Neuronal stem cell (in vitro differentiated cells): ENCODE results near the gene SLC22A14.

Source experiments
- DNase-seq: peaks from one replicate; pipeline ENCODE4 v3.0.0-alpha.2; 2013; ENCODE audit warnings: low spot score
- H2AFZ ChIP-seq: one replicate; pipeline ENCODE4 v1.6.1; 2013; ENCODE audit warnings: mild to moderate bottlenecking, low read length, inconsistent platforms
- H2AK5ac ChIP-seq: 2 replicates; pipeline ENCODE4 v1.6.1; 2013; ENCODE audit warnings: low read depth, mild to moderate bottlenecking, inconsistent platforms, low read length, moderate library complexity, mixed read lengths
- H2BK120ac ChIP-seq: 2 replicates; pipeline ENCODE4 v1.6.1; 2013; ENCODE audit warnings: low read depth, mild to moderate bottlenecking, inconsistent platforms, low read length, moderate library complexity, mixed read lengths
- H2BK12ac ChIP-seq: one replicate; pipeline ENCODE4 v1.6.1; 2013; ENCODE audit warnings: low read length, inconsistent platforms
- H2BK15ac ChIP-seq: 2 replicates; pipeline ENCODE4 v1.6.1; 2013; ENCODE audit warnings: mild to moderate bottlenecking, low read length, inconsistent platforms, mixed read lengths
- H2BK5ac ChIP-seq: one replicate; pipeline ENCODE4 v1.6.1; 2013; ENCODE audit warnings: inconsistent platforms, mild to moderate bottlenecking, low read length, moderate library complexity
- H3K14ac ChIP-seq: one replicate; pipeline ENCODE4 v1.6.1; 2013; ENCODE audit warnings: low read length, inconsistent platforms
- H3K18ac ChIP-seq: 2 replicates; pipeline ENCODE4 v1.6.1; 2013; ENCODE audit warnings: low read length, inconsistent platforms
- H3K23ac ChIP-seq: 2 replicates; pipeline ENCODE4 v1.6.1; 2013; ENCODE audit warnings: low read depth, mild to moderate bottlenecking, mixed read lengths, low read length, inconsistent platforms; ENCODE audit not compliant: poor library complexity
- H3K27ac ChIP-seq: replicated peaks from 3 replicates; pipeline ENCODE4 v1.5.1; 2013; ENCODE audit warnings: low read length, inconsistent platforms
- H3K27me3 ChIP-seq, 3 experiments: 2 replicates each; pipeline ENCODE4 v1.6.1; 2013; ENCODE audit warnings: low read length in 3 of 3, mild to moderate bottlenecking in 2 of 3, inconsistent platforms in 1 of 3, low read depth in 1 of 3, mixed read lengths in 1 of 3, moderate library complexity in 1 of 3; ENCODE audit not compliant: control insufficient read depth in 3 of 3, insufficient read depth in 3 of 3
- H3K36me3 ChIP-seq, 2 donors: replicated peaks in 1 of 2; 2 replicates each; pipeline ENCODE4 v1.6.1; 2013; ENCODE audit warnings: low read length in 2 of 2; ENCODE audit not compliant: control insufficient read depth in 2 of 2, insufficient read depth in 2 of 2
- H3K4ac ChIP-seq: 2 replicates; pipeline ENCODE4 v1.6.1; 2013; ENCODE audit warnings: inconsistent platforms, mild to moderate bottlenecking, low read length, moderate library complexity
- H3K4me1 ChIP-seq, 2 donors: 1 replicate in 1 of 2; 2 replicates in 1 of 2; pipeline ENCODE4 v1.6.1; 2013; ENCODE audit warnings: low read length in 2 of 2, low read depth in 1 of 2; ENCODE audit not compliant: control insufficient read depth in 2 of 2, insufficient read depth in 1 of 2
- H3K4me2 ChIP-seq: one replicate; pipeline ENCODE4 v1.6.1; 2013; ENCODE audit warnings: mild to moderate bottlenecking, low read length, inconsistent platforms; ENCODE audit not compliant: insufficient read depth, poor library complexity, severe bottlenecking
- H3K4me3 ChIP-seq, 2 donors: 2 replicates each; pipeline ENCODE4 v1.5.1; 2013; ENCODE audit warnings: low read length in 2 of 2, mild to moderate bottlenecking in 2 of 2, inconsistent platforms in 1 of 2, moderate library complexity in 1 of 2
- H3K79me1 ChIP-seq: one replicate; pipeline ENCODE4 v1.6.1; 2013; ENCODE audit warnings: low read depth, mild to moderate bottlenecking, inconsistent platforms, low read length, moderate library complexity
- H3K9ac ChIP-seq: one replicate; pipeline ENCODE4 v1.6.1; 2013; ENCODE audit warnings: mild to moderate bottlenecking, low read depth, low read length, inconsistent platforms; ENCODE audit not compliant: poor library complexity
- H3K9me3 ChIP-seq, 2 donors: replicated peaks in 1 of 2; 2 replicates each; pipeline versions ENCODE3 to v1.6.1; 2013; ENCODE audit warnings: low read length in 2 of 2, mild to moderate bottlenecking in 2 of 2, inconsistent platforms in 1 of 2, low read depth in 1 of 2, mixed read lengths in 1 of 2, moderate library complexity in 1 of 2; ENCODE audit not compliant: control insufficient read depth in 2 of 2, insufficient read depth in 1 of 2
- H4K8ac ChIP-seq: one replicate; pipeline ENCODE4 v1.6.1; 2013; ENCODE audit warnings: low read depth, mild to moderate bottlenecking, inconsistent platforms, low read length, moderate library complexity
- H4K91ac ChIP-seq: one replicate; pipeline ENCODE4 v1.6.1; 2013; ENCODE audit warnings: low read length, low read depth, mild to moderate bottlenecking, inconsistent platforms; ENCODE audit not compliant: poor library complexity
- WGBS, 2 donors: extraction: QIAGEN DNeasy Blood & Tissue Kit; methylation state at CpG; one replicate each; pipeline ENCODE4 v1.1.7; 2013; ENCODE audit warnings: missing lambda C conversion rate in 2 of 2, mixed read lengths in 1 of 2; ENCODE audit not compliant: insufficient read length in 2 of 2, insufficient replicate concordance in 1 of 2; ENCODE audit errors: extremely low coverage in 2 of 2; 5-methylcytosine and 5-hydroxymethylcytosine counted together

Gene SLC22A14

GRCh38 chr3:38268087-38268486 is 14.0 kb upstream of the SLC22A14 start:
- peaks cover 7 to 10% of the 10 kb centered on the region in 2 donors for H3K4me1 ChIP-seq
- H3K4me2 ChIP-seq, result no peak overlapping the region
- H2AFZ ChIP-seq, result no peak overlapping the region
- no peaks in the 10 kb centered on the region for H3K79me1 ChIP-seq
- no peak overlapping the region for H3K4ac ChIP-seq
- H3K27me3 ChIP-seq, result no peaks in the 10 kb centered on the region
- H4K8ac ChIP-seq, result no peak overlapping the region
- no peak overlapping the region for H4K91ac ChIP-seq
- no peak overlapping the region for H3K4me3 ChIP-seq
- H2AK5ac ChIP-seq, result no peak overlapping the region
- no peak overlapping the region for H3K14ac ChIP-seq
- peaks cover 0 to 1% of the 10 kb centered on the region in 2 donors for H3K9me3 ChIP-seq
- H3K23ac ChIP-seq, result no peak overlapping the region
- no peak overlapping the region for H3K9ac ChIP-seq
- no peak overlapping the region for H2BK5ac ChIP-seq
- no peaks in the 10 kb centered on the region for H3K36me3 ChIP-seq
- H2BK12ac ChIP-seq, result no peak overlapping the region
- H3K18ac ChIP-seq, result no peak overlapping the region
- no peak overlapping the region for H2BK15ac ChIP-seq
- H2BK120ac ChIP-seq, result no peak overlapping the region
- DNase-seq, result no peak
- no CpG with 5 or more reads among the region's 5 CpGs for WGBS, 2 donors
- no peak overlapping the region for H3K27ac ChIP-seq

- H3K27me3 ChIP-seq, result no peaks in the 10 kb centered on the region
- H3K4me2 ChIP-seq, result no peak overlapping the region
- no CpG with 5 or more reads among the region's 1 CpG for WGBS, 2 donors
- H3K79me1 ChIP-seq, result no peaks in the 10 kb centered on the region
- H4K91ac ChIP-seq, result no peak overlapping the region
- H3K36me3 ChIP-seq, result no peaks in the 10 kb centered on the region
- no peak overlapping the region for H3K4me3 ChIP-seq
- H3K4ac ChIP-seq, result no peak overlapping the region
- H3K9me3 ChIP-seq, result peaks cover 0 to 1% of the 10 kb centered on the region in 2 donors
- no peak overlapping the region for H3K9ac ChIP-seq
- H2BK12ac ChIP-seq, result no peak overlapping the region
- peaks cover 7 to 10% of the 10 kb centered on the region in 2 donors for H3K4me1 ChIP-seq
- no peak overlapping the region for H3K18ac ChIP-seq
- no peak overlapping the region for H3K14ac ChIP-seq
- H2AK5ac ChIP-seq, result no peak overlapping the region
- H2BK15ac ChIP-seq, result no peak overlapping the region
- H4K8ac ChIP-seq, result no peak overlapping the region
- DNase-seq, result no peak
- H2BK5ac ChIP-seq, result no peak overlapping the region
- H2BK120ac ChIP-seq, result no peak overlapping the region
- no peak overlapping the region for H3K27ac ChIP-seq
- H3K23ac ChIP-seq, result no peak overlapping the region
- no peak overlapping the region for H2AFZ ChIP-seq
These were observed 13.6 kb upstream of the SLC22A14 start for GRCh38 chr3:38268522-38268921.

GRCh38 chr3:38270606-38271005 is 11.5 kb upstream of the SLC22A14 start:
- H3K4me1 ChIP-seq, result peaks cover 2 to 3% of the 10 kb centered on the region in 2 donors
- H2BK15ac ChIP-seq, result no peak overlapping the region
- no peak overlapping the region for H2BK12ac ChIP-seq
- H3K36me3 ChIP-seq, result no peaks in the 10 kb centered on the region
- no peak overlapping the region for H4K8ac ChIP-seq
- no peak overlapping the region for H3K14ac ChIP-seq
- no CpG with 5 or more reads among the region's 3 CpGs for WGBS, 2 donors
- no peak overlapping the region for H3K18ac ChIP-seq
- H3K79me1 ChIP-seq, result no peaks in the 10 kb centered on the region
- no peak for DNase-seq
- H3K27ac ChIP-seq, result no peak overlapping the region
- no peak overlapping the region for H3K23ac ChIP-seq
- H2AFZ ChIP-seq, result no peak overlapping the region
- no peak overlapping the region for H2BK5ac ChIP-seq
- H3K9me3 ChIP-seq, result peaks cover 0 to 2% of the 10 kb centered on the region in 2 donors
- H3K4me2 ChIP-seq, result no peak overlapping the region
- H3K27me3 ChIP-seq, result no peaks in the 10 kb centered on the region
- H2AK5ac ChIP-seq, result no peak overlapping the region
- H2BK120ac ChIP-seq, result no peak overlapping the region
- no peak overlapping the region for H3K4me3 ChIP-seq
- no peak overlapping the region for H4K91ac ChIP-seq
- no peak overlapping the region for H3K9ac ChIP-seq
- H3K4ac ChIP-seq, result no peak overlapping the region

- H3K4me2 ChIP-seq, result no peak overlapping the region
- H3K9me3 ChIP-seq, result peaks cover 0 to 3% of the 10 kb centered on the region in 2 donors
- H2BK120ac ChIP-seq, result no peak overlapping the region
- H2BK12ac ChIP-seq, result no peak overlapping the region
- no CpG with 5 or more reads among the region's 5 CpGs for WGBS, 2 donors
- H4K91ac ChIP-seq, result no peak overlapping the region
- DNase-seq, result no peak
- H3K79me1 ChIP-seq, result no peaks in the 10 kb centered on the region
- no peak overlapping the region for H4K8ac ChIP-seq
- H3K36me3 ChIP-seq, result no peaks in the 10 kb centered on the region
- H3K14ac ChIP-seq, result no peak overlapping the region
- H3K27me3 ChIP-seq, result no peaks in the 10 kb centered on the region
- no peak overlapping the region for H3K4ac ChIP-seq
- H2BK5ac ChIP-seq, result no peak overlapping the region
- H3K4me3 ChIP-seq, result no peak overlapping the region
- no peak overlapping the region for H3K18ac ChIP-seq
- H3K4me1 ChIP-seq, result peaks cover 2 to 3% of the 10 kb centered on the region in 2 donors
- no peak overlapping the region for H2AK5ac ChIP-seq
- no peak overlapping the region for H3K9ac ChIP-seq
- H3K23ac ChIP-seq, result no peak overlapping the region
- no peak overlapping the region for H2BK15ac ChIP-seq
- H2AFZ ChIP-seq, result no peak overlapping the region
- H3K27ac ChIP-seq, result no peak overlapping the region
These were observed 10.5 kb upstream of the SLC22A14 start for GRCh38 chr3:38271553-38271952.
